ENCODE measurements around the gene ATP13A3.
"Not testable (repeated sequence)": the region's sequence is repeated elsewhere in the genome, so short reads cannot be mapped to it uniquely, and the experiment has no call there.

Gene ATP13A3

GRCh38 chr3:194488055-194488742 lies 1.4 kb upstream of the ATP13A3 start:
- H3K27me3 ChIP-seq (ENCODE audit: control insufficient read depth in 2 of 2, insufficient read depth in 2 of 2, low read length in 2 of 2), result no peaks in the 10 kb centered on the region
- no peak overlapping the region for H3K9ac ChIP-seq (ENCODE audit: low read depth in 1 of 2, low read length in 2 of 2)
- H3K4me1 ChIP-seq (ENCODE audit: control insufficient read depth in 2 of 2, insufficient read depth in 2 of 2, low read length in 2 of 2), result peaks cover 10 to 12% of the 10 kb centered on the region in 2 donors
- no peaks in the 10 kb centered on the region for H3K36me3 ChIP-seq (ENCODE audit: control insufficient read depth in 2 of 2, insufficient read depth in 2 of 2, low read length in 2 of 2)
- peak overlapping the region; percentile 69 to 91 for H3K4me3 ChIP-seq (ENCODE audit: low read length in 2 of 2)
- H3K9me3 ChIP-seq (ENCODE audit: control insufficient read depth in 2 of 2, low read length in 2 of 2), result no peaks in the 10 kb centered on the region
- peak overlapping the region in 1 of 2 donors; percentile 83 for H3K27ac ChIP-seq (ENCODE audit: low read depth in 2 of 2, low read length in 2 of 2)

GRCh38 chr3:194487289-194488054 lies 670 bp upstream of the ATP13A3 start:
- peak overlapping the region; percentile 69 to 91 for H3K4me3 ChIP-seq (ENCODE audit: low read length in 2 of 2)
- H3K36me3 ChIP-seq (ENCODE audit: control insufficient read depth in 2 of 2, insufficient read depth in 2 of 2, low read length in 2 of 2), result no peaks in the 10 kb centered on the region
- H3K9me3 ChIP-seq (ENCODE audit: control insufficient read depth in 2 of 2, low read length in 2 of 2), result no peaks in the 10 kb centered on the region
- H3K4me1 ChIP-seq (ENCODE audit: control insufficient read depth in 2 of 2, insufficient read depth in 2 of 2, low read length in 2 of 2), result peaks cover 10 to 12% of the 10 kb centered on the region in 2 donors
- peak overlapping the region; percentile 62 to 68 for H3K9ac ChIP-seq (ENCODE audit: low read depth in 1 of 2, low read length in 2 of 2)
- no peaks in the 10 kb centered on the region for H3K27me3 ChIP-seq (ENCODE audit: control insufficient read depth in 2 of 2, insufficient read depth in 2 of 2, low read length in 2 of 2)
- H3K27ac ChIP-seq (ENCODE audit: low read depth in 2 of 2, low read length in 2 of 2), result peak overlapping the region; percentile 46 to 83

- H3K9me3 ChIP-seq (ENCODE audit: control insufficient read depth in 2 of 2, low read length in 2 of 2), result no peaks in the 10 kb centered on the region
- H3K4me3 ChIP-seq (ENCODE audit: low read length in 2 of 2), result peak overlapping the region; percentile 69 to 90
- no peaks in the 10 kb centered on the region for H3K36me3 ChIP-seq (ENCODE audit: control insufficient read depth in 2 of 2, insufficient read depth in 2 of 2, low read length in 2 of 2)
- no peaks in the 10 kb centered on the region for H3K27me3 ChIP-seq (ENCODE audit: control insufficient read depth in 2 of 2, insufficient read depth in 2 of 2, low read length in 2 of 2)
- peak overlapping the region; percentile 74 to 82 for H3K27ac ChIP-seq (ENCODE audit: low read depth in 2 of 2, low read length in 2 of 2)
- peak overlapping the region; percentile 80 for H3K9ac ChIP-seq (ENCODE audit: low read depth in 1 of 2, low read length in 2 of 2)
- peaks cover 10 to 17% of the 10 kb centered on the region in 2 donors for H3K4me1 ChIP-seq (ENCODE audit: control insufficient read depth in 2 of 2, insufficient read depth in 2 of 2, low read length in 2 of 2)
Measured at GRCh38 chr3:194485881-194486539, 792 bp downstream of the ATP13A3 start.

- Histone ChIP-seq H3K9ac (ENCODE audit: low read depth in 1 of 2, low read length in 2 of 2) (peak overlapping the region; percentile 80), H3K36me3 (ENCODE audit: control insufficient read depth in 2 of 2, insufficient read depth in 2 of 2, low read length in 2 of 2) (no peaks in the 10 kb centered on the region), H3K4me3 (ENCODE audit: low read length in 2 of 2) (peak overlapping the region; percentile 69 to 90), H3K27me3 (ENCODE audit: control insufficient read depth in 2 of 2, insufficient read depth in 2 of 2, low read length in 2 of 2) (no peaks in the 10 kb centered on the region), H3K27ac (ENCODE audit: low read depth in 2 of 2, low read length in 2 of 2) (peak overlapping the region; percentile 74 to 82), H3K4me1 (ENCODE audit: control insufficient read depth in 2 of 2, insufficient read depth in 2 of 2, low read length in 2 of 2) (peaks cover 10 to 17% of the 10 kb centered on the region in 2 donors), H3K9me3 (ENCODE audit: control insufficient read depth in 2 of 2, low read length in 2 of 2) (no peaks in the 10 kb centered on the region)
Measured at GRCh38 chr3:194485468-194485880, 1.3 kb downstream of the ATP13A3 start.

GRCh38 chr3:194484614-194485013 lies 2.2 kb downstream of the ATP13A3 start:
- H3K9ac ChIP-seq (ENCODE audit: low read depth in 1 of 2, low read length in 2 of 2), result no peak overlapping the region
- no peaks in the 10 kb centered on the region for H3K27me3 ChIP-seq (ENCODE audit: control insufficient read depth in 2 of 2, insufficient read depth in 2 of 2, low read length in 2 of 2)
- no peaks in the 10 kb centered on the region for H3K9me3 ChIP-seq (ENCODE audit: control insufficient read depth in 2 of 2, low read length in 2 of 2)
- no peak overlapping the region for H3K4me3 ChIP-seq (ENCODE audit: low read length in 2 of 2)
- no peaks in the 10 kb centered on the region for H3K36me3 ChIP-seq (ENCODE audit: control insufficient read depth in 2 of 2, insufficient read depth in 2 of 2, low read length in 2 of 2)
- peaks cover 10 to 17% of the 10 kb centered on the region in 2 donors for H3K4me1 ChIP-seq (ENCODE audit: control insufficient read depth in 2 of 2, insufficient read depth in 2 of 2, low read length in 2 of 2)
- H3K27ac ChIP-seq (ENCODE audit: low read depth in 2 of 2, low read length in 2 of 2), result no peak overlapping the region

GRCh38 chr3:194483850-194484249 lies 3.0 kb downstream of the ATP13A3 start:
- no peaks in the 10 kb centered on the region for H3K36me3 ChIP-seq (ENCODE audit: control insufficient read depth in 2 of 2, insufficient read depth in 2 of 2, low read length in 2 of 2)
- H3K4me1 ChIP-seq (ENCODE audit: control insufficient read depth in 2 of 2, insufficient read depth in 2 of 2, low read length in 2 of 2), result peaks cover 10 to 17% of the 10 kb centered on the region in 2 donors
- no peaks in the 10 kb centered on the region for H3K27me3 ChIP-seq (ENCODE audit: control insufficient read depth in 2 of 2, insufficient read depth in 2 of 2, low read length in 2 of 2)
- H3K9ac ChIP-seq (ENCODE audit: low read depth in 1 of 2, low read length in 2 of 2), result no peak overlapping the region
- H3K27ac ChIP-seq (ENCODE audit: low read depth in 2 of 2, low read length in 2 of 2), result no peak overlapping the region
- H3K4me3 ChIP-seq (ENCODE audit: low read length in 2 of 2), result no peak overlapping the region
- H3K9me3 ChIP-seq (ENCODE audit: control insufficient read depth in 2 of 2, low read length in 2 of 2), result no peaks in the 10 kb centered on the region

- peaks cover 7 to 15% of the 10 kb centered on the region in 2 donors for H3K4me1 ChIP-seq (ENCODE audit: control insufficient read depth in 2 of 2, insufficient read depth in 2 of 2, low read length in 2 of 2)
- not testable (repeated sequence) for H3K9ac ChIP-seq (ENCODE audit: low read depth in 1 of 2, low read length in 2 of 2); H3K36me3 ChIP-seq (ENCODE audit: control insufficient read depth in 2 of 2, insufficient read depth in 2 of 2, low read length in 2 of 2); H3K27ac ChIP-seq (ENCODE audit: low read depth in 2 of 2, low read length in 2 of 2); H3K9me3 ChIP-seq (ENCODE audit: control insufficient read depth in 2 of 2, low read length in 2 of 2); H3K4me3 ChIP-seq (ENCODE audit: low read length in 2 of 2); H3K27me3 ChIP-seq (ENCODE audit: control insufficient read depth in 2 of 2, insufficient read depth in 2 of 2, low read length in 2 of 2)
Measured at GRCh38 chr3:194482830-194483229, 4.0 kb downstream of the ATP13A3 start.

- peaks cover 5 to 11% of the 10 kb centered on the region in 2 donors for H3K4me1 ChIP-seq (ENCODE audit: control insufficient read depth in 2 of 2, insufficient read depth in 2 of 2, low read length in 2 of 2)
- H3K36me3 ChIP-seq (ENCODE audit: control insufficient read depth in 2 of 2, insufficient read depth in 2 of 2, low read length in 2 of 2), result peaks cover 4% of the 10 kb centered on the region in 2 donors
- no peaks in the 10 kb centered on the region for H3K27me3 ChIP-seq (ENCODE audit: control insufficient read depth in 2 of 2, insufficient read depth in 2 of 2, low read length in 2 of 2)
- no peaks in the 10 kb centered on the region for H3K9me3 ChIP-seq (ENCODE audit: control insufficient read depth in 2 of 2, low read length in 2 of 2)
- no peak overlapping the region for H3K27ac ChIP-seq (ENCODE audit: low read depth in 2 of 2, low read length in 2 of 2)
- no peak overlapping the region for H3K4me3 ChIP-seq (ENCODE audit: low read length in 2 of 2)
- no peak overlapping the region for H3K9ac ChIP-seq (ENCODE audit: low read depth in 1 of 2, low read length in 2 of 2)
Measured at GRCh38 chr3:194482196-194482593, 4.6 kb downstream of the ATP13A3 start.

- Histone ChIP-seq H3K9me3 (ENCODE audit: control insufficient read depth in 2 of 2, low read length in 2 of 2) (no peaks in the 10 kb centered on the region), H3K4me3 (ENCODE audit: low read length in 2 of 2) (no peak overlapping the region), H3K9ac (ENCODE audit: low read depth in 1 of 2, low read length in 2 of 2) (no peak overlapping the region), H3K36me3 (ENCODE audit: control insufficient read depth in 2 of 2, insufficient read depth in 2 of 2, low read length in 2 of 2) (peaks cover 4% of the 10 kb centered on the region in 2 donors), H3K4me1 (ENCODE audit: control insufficient read depth in 2 of 2, insufficient read depth in 2 of 2, low read length in 2 of 2) (peaks cover 8 to 13% of the 10 kb centered on the region in 2 donors), H3K27ac (ENCODE audit: low read depth in 2 of 2, low read length in 2 of 2) (no peak overlapping the region), H3K27me3 (ENCODE audit: control insufficient read depth in 2 of 2, insufficient read depth in 2 of 2, low read length in 2 of 2) (no peaks in the 10 kb centered on the region)
Measured at GRCh38 chr3:194481525-194482195, 5.1 kb downstream of the ATP13A3 start.

Measured in mucosa of rectum (tissue), 2 donors.